Panc1 (cell line): ENCODE results near the gene CDKAL1. TPM values are rescaled to one million over a fixed set of nuclear protein-coding genes. Genes with fewer than 3 reads are reported as not detected.

Experiments
- ATAC-seq: fragments of 200-7000 bp; cut with Tn5 transposase; 2 replicates; pipeline ENCODE4 v1.9.1; 2020; ENCODE audit warnings: mild to moderate bottlenecking, moderate library complexity
- BruUV-seq: library from RNA; stranded (reverse); fragments of 400-500 nt; replicated peaks from 2 replicates; lab custom pipeline; 2021; lab: Mats Ljungman, UMichigan
- CTCF ChIA-PET: fragments of 300-600 bp; sonication (Branson Sonifier 250); formaldehyde crosslinking; loops from one replicate; lab custom pipeline; 2022; ENCODE audit warnings: antibody characterized with exemption; lab: Charles Lee
- POLR2A ChIA-PET: fragments of 300-600 bp; sonication (Branson Sonifier 250); formaldehyde crosslinking; loops from one replicate; lab custom pipeline; 2022; ENCODE audit warnings: antibody characterized with exemption; lab: Charles Lee
- DNase-seq: peaks from one replicate; pipeline ENCODE4 v3.0.0-alpha.2; 2010; ENCODE audit warnings: low read depth, low spot score
- H3K27ac ChIP-seq: 2 replicates; pipeline ENCODE4 v1.5.1; 2011; ENCODE audit warnings: mild to moderate bottlenecking, low read length, inconsistent platforms
- H3K27me3 ChIP-seq: fragments of 200-500 bp; sonication (Bioruptor generic); 2 replicates; pipeline ENCODE4 v1.6.0; 2014; ENCODE audit warnings: low read length, inconsistent platforms; ENCODE audit not compliant: control insufficient read depth, insufficient read depth
- H3K36me3 ChIP-seq: fragments of 200-500 bp; sonication (Bioruptor generic); 2 replicates; pipeline ENCODE4 v1.5.1; 2014; ENCODE audit warnings: inconsistent platforms, mild to moderate bottlenecking, low read length, moderate library complexity; ENCODE audit not compliant: control insufficient read depth, insufficient read depth
- H3K4me1 ChIP-seq: 2 replicates; pipeline ENCODE4 v1.5.1; 2011; ENCODE audit warnings: inconsistent platforms, mild to moderate bottlenecking, low read length, moderate library complexity; ENCODE audit not compliant: control insufficient read depth, insufficient read depth
- H3K4me3 ChIP-seq, 2 experiments: 2 replicates each; pipeline ENCODE4 v1.5.1; 2011 to 2012; ENCODE audit warnings: low read depth in 2 of 2, low read length in 2 of 2, mild to moderate bottlenecking in 2 of 2, inconsistent platforms in 1 of 2, moderate library complexity in 1 of 2
- H3K9me3 ChIP-seq: fragments of 200-500 bp; sonication (Bioruptor generic); 2 replicates; pipeline ENCODE4 v1.5.1; 2014; ENCODE audit warnings: low read depth, mild to moderate bottlenecking, inconsistent platforms, low read length, moderate library complexity; ENCODE audit not compliant: control insufficient read depth, insufficient read depth
- CTCF ChIP-seq: fragments of 450-650 bp; IDR thresholded peaks from 2 replicates; pipeline ENCODE4 v1.5.1; 2017; ENCODE audit warnings: mild to moderate bottlenecking
- POLR2AphosphoS5 ChIP-seq: IDR thresholded peaks from 2 replicates; pipeline ENCODE4 v1.6.1; 2012; ENCODE audit warnings: mild to moderate bottlenecking, low read depth, low read length, moderate library complexity
- REST ChIP-seq, 2 experiments: IDR thresholded peaks; 2 replicates each; pipeline ENCODE4 v1.6.1; 2011 to 2012; ENCODE audit warnings: low read depth in 2 of 2, control low read depth in 1 of 2, low read length in 1 of 2, mild to moderate bottlenecking in 1 of 2, moderate library complexity in 1 of 2; ENCODE audit not compliant: insufficient read depth in 1 of 2
- SIN3A ChIP-seq: IDR thresholded peaks from 2 replicates; pipeline ENCODE4 v1.6.1; 2012; ENCODE audit warnings: low read depth, mild to moderate bottlenecking, low read length, moderate library complexity, borderline replicate concordance; ENCODE audit not compliant: insufficient read depth
- TCF7L2 ChIP-seq: IDR thresholded peaks from 2 replicates; pipeline ENCODE4 v1.6.1; 2011; ENCODE audit warnings: mild to moderate bottlenecking, low read depth, low read length, inconsistent platforms
- in situ Hi-C: cut with HindIII; loops from 2 replicates; pipeline ENCODE4 v1.10.0; 2016; ENCODE audit warnings: low sequenced_read_pairs, low pct_unique_long_range_greater_than_20kb
- intact Hi-C: fragments of 100-400 bp; cut with micrococcal nuclease; formaldehyde crosslinking; loops from one replicate; pipeline ENCODE4 v1.10.0; 2022; ENCODE audit not compliant: unreplicated experiment
- total RNA-seq: library from RNA; stranded (reverse); gene quantifications from one replicate; pipeline ENCODE4 v1.2.1, GENCODE V29; 2021; ENCODE audit not compliant: unreplicated experiment

CDKAL1 gene
- total RNA-seq, 1 experiment from 2014 or later: 14.5 TPM

- ATAC-seq (no peak), DNase-seq (no peak)
- Histone ChIP-seq H3K4me1 (peaks cover 3% of the 10 kb centered on the region), H3K4me3 (no peak overlapping the region), H3K9me3 (no peaks in the 10 kb centered on the region), H3K27ac (no peak overlapping the region), H3K27me3 (no peaks in the 10 kb centered on the region), H3K36me3 (no peaks in the 10 kb centered on the region)
- ChIA-PET POLR2A (no interaction called here), CTCF (no interaction called here)
- no TSS peak for BruUV-seq
- in situ Hi-C loops: no loop called here
- TF ChIP-seq POLR2AphosphoS5: no peak
- intact Hi-C loops: no loop called here
These were observed 393.0 kb downstream of the CDKAL1 start for GRCh38 chr6:20927130-20927860.

DNA sequence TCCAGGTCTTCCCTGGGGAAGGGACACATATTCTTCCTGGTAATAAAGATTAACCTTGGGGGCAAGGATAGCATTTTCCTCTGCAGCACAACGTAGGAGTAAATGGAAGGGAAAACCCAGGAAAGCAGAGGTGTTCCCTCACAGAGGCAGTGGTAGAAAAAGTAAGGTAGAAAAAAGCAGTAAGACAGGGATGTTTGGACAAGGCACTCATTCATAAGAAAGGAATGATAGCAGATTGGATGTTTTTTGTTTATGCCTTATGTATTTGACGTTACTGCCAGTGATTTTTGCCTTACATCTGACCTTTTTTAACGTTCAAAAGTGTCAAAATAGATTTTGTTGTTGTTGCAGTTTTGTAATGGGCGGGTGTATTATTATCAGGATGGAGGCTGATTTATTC is 395.0 kb downstream of the CDKAL1 start:
- ChIA-PET CTCF (no interaction called here), POLR2A (no interaction called here)
- no peak for DNase-seq
- intact Hi-C loops: no loop called here
- no peaks in the 10 kb centered on the region for H3K36me3 ChIP-seq
- H3K4me1 ChIP-seq: peaks cover 13% of the 10 kb centered on the region; the same call in 1 of the 2 replicates
- H3K27me3 ChIP-seq: no peaks in the 10 kb centered on the region
- no peaks in the 10 kb centered on the region for H3K9me3 ChIP-seq
- in situ Hi-C loops: no loop called here
- BruUV-seq: no TSS peak
- no peak overlapping the region for H3K4me3 ChIP-seq
- no peak overlapping the region for H3K27ac ChIP-seq
- ATAC-seq: no peak
- TF ChIP-seq TCF7L2: no peak
- no peak for TF ChIP-seq REST (IDR thresholded peaks at IDR 0.05; ENCODE audit: insufficient read depth in 1 of 2, low read depth in 2 of 2, low read length in 1 of 2)
- no peak for TF ChIP-seq POLR2AphosphoS5
- TF ChIP-seq SIN3A: no peak
- no peak for TF ChIP-seq CTCF

- Histone ChIP-seq H3K36me3 (no peaks in the 10 kb centered on the region), H3K27ac (no peak overlapping the region; the same call in 1 of the 2 replicates), H3K4me3 (no peak overlapping the region), H3K27me3 (no peaks in the 10 kb centered on the region), H3K4me1 (peaks cover 13% of the 10 kb centered on the region; the same call in 1 of the 2 replicates), H3K9me3 (no peaks in the 10 kb centered on the region)
- TF ChIP-seq POLR2AphosphoS5: no peak
- TF ChIP-seq SIN3A: no peak
- TF ChIP-seq REST (IDR thresholded peaks at IDR 0.05; ENCODE audit: insufficient read depth in 1 of 2, low read depth in 2 of 2, low read length in 1 of 2): no peak
- TF ChIP-seq TCF7L2: no peak
- no peak for TF ChIP-seq CTCF
- intact Hi-C loops: no loop called here
- POLR2A ChIA-PET: interaction anchor here (0.6 kb wide), 1 partner anchor 11 kb away, joined by 4 read pairs; no protein-coding TSS in a partner anchor
- DNase-seq (no peak), ATAC-seq (no peak)
- CTCF ChIA-PET: no interaction called here
- in situ Hi-C loops: no loop called here
- no TSS peak for BruUV-seq
These were observed 396.8 kb downstream of the CDKAL1 start for GRCh38 chr6:20931093-20931492.
